Endothelial cell of umbilical vein (primary cell): ENCODE measurements around the gene HTR3E. TPM values are rescaled to one million over a fixed set of nuclear protein-coding genes. Genes with fewer than 3 reads are reported as not detected.

Experiments
- BruUV-seq: library from RNA; stranded (reverse); fragments of 400-500 nt; replicated peaks from 2 replicates; lab custom pipeline; 2021; lab: Mats Ljungman, UMichigan
- CTCF ChIA-PET: fragments of 300-600, 350-600 bp; sonication (Branson Sonifier 250); formaldehyde crosslinking; loops from one replicate; lab custom pipeline; 2021; ENCODE audit warnings: antibody characterized with exemption, inconsistent platforms; lab: Charles Lee
- POLR2A ChIA-PET: fragments of 300-600, 350-600 bp; sonication (Branson Sonifier 250); formaldehyde crosslinking; loops from one replicate; lab custom pipeline; 2021; ENCODE audit warnings: antibody characterized with exemption, inconsistent platforms; lab: Charles Lee
- DNase-seq: peaks from one replicate; pipeline ENCODE4 v3.0.0-alpha.2; 2011; ENCODE audit warnings: low read depth, low spot score
- FAIRE-seq: peaks from 2 replicates; lab custom pipeline; 2011; peaks lifted over from hg19 to GRCh38; lab: Jason Lieb, UNC
- H2AFZ ChIP-seq: 2 replicates; pipeline ENCODE4 v1.6.0; 2012; ENCODE audit warnings: low read depth, low read length, control low read depth, inconsistent platforms
- H3K27ac ChIP-seq: 2 replicates; pipeline ENCODE4 v1.5.1; 2011; ENCODE audit warnings: low read depth, mild to moderate bottlenecking, control low read depth, low read length, moderate library complexity; ENCODE audit not compliant: insufficient read depth
- H3K27me3 ChIP-seq, 2 experiments: 2 replicates each; pipeline versions ENCODE4 v1.6.0 to v1.6.1; 2011; ENCODE audit warnings: low read length in 2 of 2, mixed read lengths in 1 of 2; ENCODE audit not compliant: control insufficient read depth in 2 of 2, insufficient read depth in 2 of 2
- H3K36me3 ChIP-seq, 2 experiments: 2 replicates in 1 of 2; 3 replicates in 1 of 2; pipeline ENCODE4 v1.5.1; 2011; ENCODE audit warnings: low read length in 2 of 2, mild to moderate bottlenecking in 1 of 2, moderate library complexity in 1 of 2; ENCODE audit not compliant: control insufficient read depth in 2 of 2, insufficient read depth in 2 of 2; ENCODE audit errors: extremely low read depth in 1 of 2
- H3K4me1 ChIP-seq: 3 replicates; pipeline ENCODE4 v1.5.1; 2011; ENCODE audit warnings: mild to moderate bottlenecking, low read length; ENCODE audit not compliant: control insufficient read depth, insufficient read depth; ENCODE audit errors: extremely low read depth
- H3K4me2 ChIP-seq: 2 replicates; pipeline ENCODE4 v1.6.1; 2011; ENCODE audit warnings: low read length, control low read depth, mixed read lengths; ENCODE audit not compliant: insufficient read depth
- H3K4me3 ChIP-seq, 3 experiments: fragments of 200-600 bp in 1 of 3; sonication (generic), shearing (Covaris generic) in 1 of 3; replicated peaks in 1 of 3; 2 replicates each; pipeline ENCODE4 v1.5.1; 2011 to 2016; ENCODE audit warnings: control low read depth in 3 of 3, low read length in 3 of 3, mild to moderate bottlenecking in 2 of 3, inconsistent platforms in 1 of 3, low read depth in 1 of 3, moderate library complexity in 1 of 3; ENCODE audit not compliant: insufficient read depth in 1 of 3
- H3K79me2 ChIP-seq: 2 replicates; pipeline ENCODE4 v1.6.0; 2012; ENCODE audit warnings: low read length, inconsistent platforms; ENCODE audit not compliant: control insufficient read depth, insufficient read depth
- H3K9ac ChIP-seq: replicated peaks from 2 replicates; pipeline ENCODE3; 2011; ENCODE audit warnings: low read length, control low read depth; ENCODE audit not compliant: insufficient read depth; ENCODE audit errors: extremely low read depth
- H3K9me1 ChIP-seq: replicated peaks from 3 replicates; pipeline ENCODE4 v1.6.0; 2011; ENCODE audit warnings: mild to moderate bottlenecking, low read length; ENCODE audit not compliant: control insufficient read depth, insufficient read depth; ENCODE audit errors: extremely low read depth
- H3K9me3 ChIP-seq: replicated peaks from 2 replicates; pipeline ENCODE4 v1.5.1; 2012; ENCODE audit warnings: low read length, inconsistent platforms; ENCODE audit not compliant: control insufficient read depth, insufficient read depth
- H4K20me1 ChIP-seq: replicated peaks from 2 replicates; pipeline ENCODE3; 2011; ENCODE audit warnings: mild to moderate bottlenecking, low read length; ENCODE audit not compliant: control insufficient read depth, insufficient read depth; ENCODE audit errors: extremely low read depth
- EZH2 ChIP-seq: IDR thresholded peaks from 2 replicates; pipeline ENCODE4 v1.6.1; 2012; ENCODE audit warnings: borderline replicate concordance, low read depth, mild to moderate bottlenecking, moderate library complexity, low read length, inconsistent platforms; ENCODE audit not compliant: severe bottlenecking
- FOS ChIP-seq: IDR thresholded peaks from 2 replicates; pipeline ENCODE4 v1.6.1; 2011; ENCODE audit warnings: mild to moderate bottlenecking, low read length, moderate library complexity, borderline replicate concordance; ENCODE audit not compliant: insufficient read depth
- GATA2 ChIP-seq: IDR thresholded peaks from 2 replicates; pipeline ENCODE4 v1.7.0; 2011; ENCODE audit warnings: low read depth, mild to moderate bottlenecking, moderate library complexity, mixed read lengths, low read length; ENCODE audit not compliant: insufficient read length, insufficient read depth
- JUN ChIP-seq: IDR thresholded peaks from 2 replicates; pipeline ENCODE4 v1.6.1; 2011; ENCODE audit warnings: borderline replicate concordance, low read depth; ENCODE audit not compliant: insufficient read length, insufficient read depth
- MYC ChIP-seq: IDR thresholded peaks from one replicate; pipeline ENCODE4 v1.6.1; 2011; ENCODE audit warnings: mild to moderate bottlenecking, low read depth, low read length
- POLR2A ChIP-seq: IDR thresholded peaks from 2 replicates; pipeline ENCODE4 v1.6.1; 2012; ENCODE audit warnings: low read depth, mild to moderate bottlenecking, control low read depth, low read length
- POLR2AphosphoS5 ChIP-seq: IDR thresholded peaks from 2 replicates; pipeline ENCODE4 v1.6.1; 2012; ENCODE audit warnings: low read depth, mild to moderate bottlenecking, control low read depth, low read length, moderate library complexity; ENCODE audit not compliant: insufficient read depth
- dilution Hi-C: fragments of 300-500 bp; cut with MboI; formaldehyde crosslinking; loops from one replicate; pipeline ENCODE4 v1.15.0; 2019; ENCODE audit warnings: low sequenced_read_pairs; ENCODE audit not compliant: extremely low pct_ligation_motif_present
- intact Hi-C: fragments of 100-400 bp; cut with micrococcal nuclease; formaldehyde crosslinking; loops from one replicate; pipeline ENCODE4 v1.10.0; 2022
- polyA plus RNA-seq, 4 experiments: library from polyadenylated mRNA; depleted of rRNA in 3 of 4; stranded (reverse) in 3 of 4; unstranded in 1 of 4; fragments of >200 nt; gene quantifications; 2 replicates each; pipeline versions ENCODE4 v1.2.1 to v1.2.3, GENCODE V29; 2011 to 2012; ENCODE audit warnings: missing spikeins in 1 of 4
- total RNA-seq: library from RNA; stranded (reverse); gene quantifications from 2 replicates; pipeline ENCODE4 v1.2.3, GENCODE V29; 2021
- TF ChIP-seq, protein P1 (sequence below): IDR thresholded peaks from 2 replicates; pipeline ENCODE4 v1.6.1; 2011; ENCODE audit not compliant: insufficient read depth, insufficient read length
- TF ChIP-seq, protein P2 (sequence below), 2 donors: IDR thresholded peaks; 1 replicate in 1 of 2; 2 replicates in 1 of 2; pipeline ENCODE4 v1.5.1; 2011; ENCODE audit warnings: low read length in 2 of 2, mild to moderate bottlenecking in 2 of 2, moderate library complexity in 2 of 2, control low read depth in 1 of 2, inconsistent platforms in 1 of 2, low read depth in 1 of 2; ENCODE audit not compliant: insufficient read depth in 1 of 2; ENCODE audit errors: extremely low read depth in 1 of 2

The HTR3E gene
- total and polyA plus RNA-seq, 2 donors (not counting 3 experiments of a cell fraction or from before 2014, with no cell fraction given) = not detected

- no peak overlapping the region for H3K4me3 ChIP-seq
- no peaks in the 10 kb centered on the region for H3K36me3 ChIP-seq
- no peaks in the 10 kb centered on the region for H4K20me1 ChIP-seq
- TF ChIP-seq GATA2 (no peak), FOS (peak; percentile 69), JUN (peak; percentile 82), POLR2AphosphoS5 (no peak), MYC (no peak), EZH2 (no peak), POLR2A (no peak)
- TF ChIP-seq, protein P1, sequence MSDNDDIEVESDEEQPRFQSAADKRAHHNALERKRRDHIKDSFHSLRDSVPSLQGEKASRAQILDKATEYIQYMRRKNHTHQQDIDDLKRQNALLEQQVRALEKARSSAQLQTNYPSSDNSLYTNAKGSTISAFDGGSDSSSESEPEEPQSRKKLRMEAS = no peak
- TF ChIP-seq, protein P2, sequence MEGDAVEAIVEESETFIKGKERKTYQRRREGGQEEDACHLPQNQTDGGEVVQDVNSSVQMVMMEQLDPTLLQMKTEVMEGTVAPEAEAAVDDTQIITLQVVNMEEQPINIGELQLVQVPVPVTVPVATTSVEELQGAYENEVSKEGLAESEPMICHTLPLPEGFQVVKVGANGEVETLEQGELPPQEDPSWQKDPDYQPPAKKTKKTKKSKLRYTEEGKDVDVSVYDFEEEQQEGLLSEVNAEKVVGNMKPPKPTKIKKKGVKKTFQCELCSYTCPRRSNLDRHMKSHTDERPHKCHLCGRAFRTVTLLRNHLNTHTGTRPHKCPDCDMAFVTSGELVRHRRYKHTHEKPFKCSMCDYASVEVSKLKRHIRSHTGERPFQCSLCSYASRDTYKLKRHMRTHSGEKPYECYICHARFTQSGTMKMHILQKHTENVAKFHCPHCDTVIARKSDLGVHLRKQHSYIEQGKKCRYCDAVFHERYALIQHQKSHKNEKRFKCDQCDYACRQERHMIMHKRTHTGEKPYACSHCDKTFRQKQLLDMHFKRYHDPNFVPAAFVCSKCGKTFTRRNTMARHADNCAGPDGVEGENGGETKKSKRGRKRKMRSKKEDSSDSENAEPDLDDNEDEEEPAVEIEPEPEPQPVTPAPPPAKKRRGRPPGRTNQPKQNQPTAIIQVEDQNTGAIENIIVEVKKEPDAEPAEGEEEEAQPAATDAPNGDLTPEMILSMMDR (IDR thresholded peaks at IDR 0.05; ENCODE audit: extremely low read depth in 1 of 2, insufficient read depth in 1 of 2, low read depth in 1 of 2, low read length in 2 of 2) = no peak
- H3K79me2 ChIP-seq = no peaks in the 10 kb centered on the region
- H2AFZ ChIP-seq = no peak overlapping the region
- ChIA-PET CTCF (no interaction called here), POLR2A (no interaction called here)
- DNase-seq = peak; percentile 59
- no TSS peak for BruUV-seq
- dilution Hi-C loops (no loop called here), intact Hi-C loops (no loop called here)
- H3K27ac ChIP-seq = no peak overlapping the region
- no peaks in the 10 kb centered on the region for H3K27me3 ChIP-seq
- no peaks in the 10 kb centered on the region for H3K9me1 ChIP-seq
- FAIRE-seq = peak; percentile 21
- H3K9ac ChIP-seq = no peak overlapping the region
- H3K4me2 ChIP-seq = no peak overlapping the region
- H3K4me1 ChIP-seq = peaks cover 5% of the 10 kb centered on the region
- H3K9me3 ChIP-seq = no peaks in the 10 kb centered on the region
These were observed 11.4 kb upstream of the HTR3E start for GRCh38 chr3:184085389-184085852.
